Activated naive CD8-positive, alpha-beta T cell (primary cell): Measurements from ENCODE around the gene LNX2.
"Not testable (repeated sequence)": the region's sequence is repeated elsewhere in the genome, so short reads cannot be mapped to it uniquely, and the experiment has no call there.

ENCODE experiments used
- H3K27ac Mint-ChIP-seq: one replicate; pipeline ENCODE4 v1.8.0; 2021; ENCODE audit warnings: mixed read lengths
- H3K27me3 Mint-ChIP-seq: one replicate; pipeline ENCODE4 v1.8.0; 2021; ENCODE audit warnings: mixed read lengths
- H3K36me3 Mint-ChIP-seq: one replicate; pipeline ENCODE4 v1.8.0; 2021; ENCODE audit warnings: mixed read lengths
- H3K4me1 Mint-ChIP-seq: one replicate; pipeline ENCODE4 v1.8.0; 2021; ENCODE audit warnings: low read depth, mixed read lengths
- H3K4me3 Mint-ChIP-seq: one replicate; pipeline ENCODE4 v1.8.0; 2021; ENCODE audit warnings: mild to moderate bottlenecking, mixed read lengths
- H3K9me3 Mint-ChIP-seq: one replicate; pipeline ENCODE4 v1.8.0; 2021; ENCODE audit warnings: low read depth, mixed read lengths

The LNX2 gene

GRCh38 chr13:27628766-27629165, 8.4 kb upstream of the LNX2 start:
- not testable (repeated sequence) for H3K4me3 Mint-ChIP-seq, H3K27ac Mint-ChIP-seq, H3K9me3 Mint-ChIP-seq, H3K27me3 Mint-ChIP-seq
- Mint-ChIP-seq H3K36me3 (peaks cover 28% of the 10 kb centered on the region), H3K4me1 (peaks cover 82% of the 10 kb centered on the region)

- H3K4me1 Mint-ChIP-seq = peaks cover 84% of the 10 kb centered on the region
- peaks cover 33% of the 10 kb centered on the region for H3K36me3 Mint-ChIP-seq
- no peaks in the 10 kb centered on the region for H3K27me3 Mint-ChIP-seq
- no peaks in the 10 kb centered on the region for H3K9me3 Mint-ChIP-seq
- H3K27ac Mint-ChIP-seq = peak overlapping the region; percentile 30
- H3K4me3 Mint-ChIP-seq = no peak overlapping the region
Measured at GRCh38 chr13:27628081-27628480, 7.8 kb upstream of the LNX2 start.

GRCh38 chr13:27627380-27627779, 7.1 kb upstream of the LNX2 start:
- H3K9me3 Mint-ChIP-seq = no peaks in the 10 kb centered on the region

GRCh38 chr13:27625839-27626238, 5.5 kb upstream of the LNX2 start:
- Mint-ChIP-seq H3K36me3 (peaks cover 30% of the 10 kb centered on the region), H3K27me3 (no peaks in the 10 kb centered on the region), H3K4me3 (no peak overlapping the region), H3K27ac (peak overlapping the region; percentile 25), H3K9me3 (no peaks in the 10 kb centered on the region), H3K4me1 (peaks cover 77% of the 10 kb centered on the region)

More at GRCh38 chr13:27627380-27627779, 7.1 kb upstream of the LNX2 start:
- peaks cover 85% of the 10 kb centered on the region for H3K4me1 Mint-ChIP-seq
- H3K27me3 Mint-ChIP-seq = no peaks in the 10 kb centered on the region
- no peak overlapping the region for H3K27ac Mint-ChIP-seq
- peaks cover 30% of the 10 kb centered on the region for H3K36me3 Mint-ChIP-seq
- H3K4me3 Mint-ChIP-seq = no peak overlapping the region

GRCh38 chr13:27624071-27624470, 3.7 kb upstream of the LNX2 start:
- Mint-ChIP-seq H3K4me1 (peaks cover 71% of the 10 kb centered on the region), H3K27ac (no peak overlapping the region), H3K9me3 (no peaks in the 10 kb centered on the region), H3K4me3 (peak overlapping the region; percentile 99), H3K27me3 (no peaks in the 10 kb centered on the region), H3K36me3 (peaks cover 28% of the 10 kb centered on the region)

- H3K27me3 Mint-ChIP-seq = no peaks in the 10 kb centered on the region
- peak overlapping the region; percentile 41 for H3K27ac Mint-ChIP-seq
- H3K4me3 Mint-ChIP-seq = peak overlapping the region; percentile 99
- H3K4me1 Mint-ChIP-seq = peaks cover 72% of the 10 kb centered on the region
- peaks cover 22% of the 10 kb centered on the region for H3K36me3 Mint-ChIP-seq
- H3K9me3 Mint-ChIP-seq = no peaks in the 10 kb centered on the region
Measured at GRCh38 chr13:27622881-27623280, 2.6 kb upstream of the LNX2 start.

GRCh38 chr13:27622102-27622820, 1.9 kb upstream of the LNX2 start:
- Mint-ChIP-seq H3K4me1 (peaks cover 70% of the 10 kb centered on the region), H3K4me3 (peak overlapping the region; percentile 99), H3K9me3 (no peaks in the 10 kb centered on the region), H3K27ac (peak overlapping the region; percentile 92), H3K27me3 (no peaks in the 10 kb centered on the region), H3K36me3 (peaks cover 21% of the 10 kb centered on the region)

- H3K36me3 Mint-ChIP-seq = peaks cover 21% of the 10 kb centered on the region
- peak within 1 kb of the TSS; percentile 99 for H3K4me3 Mint-ChIP-seq
- H3K4me1 Mint-ChIP-seq = peaks cover 66% of the 10 kb centered on the region
- no peaks in the 10 kb centered on the region for H3K27me3 Mint-ChIP-seq
- H3K27ac Mint-ChIP-seq = peak within 1 kb of the TSS; percentile 92
- no peaks in the 10 kb centered on the region for H3K9me3 Mint-ChIP-seq
Measured at GRCh38 chr13:27621366-27622101, 1.2 kb upstream of the LNX2 start, which contains the start of gene POLR1D. Gene POLR1D, plus strand, starts transcription at chr13:27621892. Its CDS starts 92 bp downstream, at chr13:27621984.

GRCh38 chr13:27621116-27621365, 712 bp upstream of the LNX2 start:
- no peaks in the 10 kb centered on the region for H3K27me3 Mint-ChIP-seq
- peak overlapping the region; percentile 91 for H3K27ac Mint-ChIP-seq
- H3K36me3 Mint-ChIP-seq = peaks cover 19% of the 10 kb centered on the region
- H3K9me3 Mint-ChIP-seq = no peaks in the 10 kb centered on the region
- H3K4me1 Mint-ChIP-seq = peaks cover 62% of the 10 kb centered on the region
- H3K4me3 Mint-ChIP-seq = peak overlapping the region; percentile 91

GRCh38 chr13:27619728-27620376, 477 bp downstream of the LNX2 start:
- H3K4me1 Mint-ChIP-seq = peaks cover 54% of the 10 kb centered on the region
- H3K27me3 Mint-ChIP-seq = no peaks in the 10 kb centered on the region
- peak overlapping the region; percentile 87 for H3K27ac Mint-ChIP-seq
- no peaks in the 10 kb centered on the region for H3K9me3 Mint-ChIP-seq
- peak overlapping the region; percentile 95 for H3K4me3 Mint-ChIP-seq
- H3K36me3 Mint-ChIP-seq = peaks cover 13% of the 10 kb centered on the region

- peak overlapping the region; percentile 95 for H3K4me3 Mint-ChIP-seq
- H3K27me3 Mint-ChIP-seq = no peaks in the 10 kb centered on the region
- peak overlapping the region; percentile 87 for H3K27ac Mint-ChIP-seq
- peaks cover 12% of the 10 kb centered on the region for H3K36me3 Mint-ChIP-seq
- H3K9me3 Mint-ChIP-seq = no peaks in the 10 kb centered on the region
- peaks cover 51% of the 10 kb centered on the region for H3K4me1 Mint-ChIP-seq
Measured at GRCh38 chr13:27619093-27619727, 1.1 kb downstream of the LNX2 start.

GRCh38 chr13:27617881-27618321, 2.4 kb downstream of the LNX2 start:
- Mint-ChIP-seq H3K9me3 (no peaks in the 10 kb centered on the region), H3K4me3 (peak overlapping the region; percentile 30), H3K27ac (no peak overlapping the region), H3K4me1 (peaks cover 45% of the 10 kb centered on the region), H3K27me3 (no peaks in the 10 kb centered on the region), H3K36me3 (peaks cover 3% of the 10 kb centered on the region)

GRCh38 chr13:27613628-27614027, 6.7 kb downstream of the LNX2 start:
- Mint-ChIP-seq H3K36me3 (peaks cover 3% of the 10 kb centered on the region), H3K9me3 (no peaks in the 10 kb centered on the region), H3K4me1 (peaks cover 48% of the 10 kb centered on the region), H3K27me3 (no peaks in the 10 kb centered on the region), H3K27ac (no peak overlapping the region), H3K4me3 (no peak overlapping the region)

- Mint-ChIP-seq H3K9me3 (no peaks in the 10 kb centered on the region), H3K27me3 (no peaks in the 10 kb centered on the region), H3K27ac (no peak overlapping the region), H3K4me3 (no peak overlapping the region), H3K36me3 (peaks cover 3% of the 10 kb centered on the region), H3K4me1 (peaks cover 33% of the 10 kb centered on the region)
Measured at GRCh38 chr13:27607125-27607524, 13.2 kb downstream of the LNX2 start.
